ENCODE results near the gene NAA40. TPM values are rescaled to one million over a fixed set of nuclear protein-coding genes. Genes with fewer than 3 reads are reported as not detected.

Gene NAA40
- total and polyA plus RNA-seq, 7 donors: 4.6 to 13.7 (median 7.6) TPM

DNA sequence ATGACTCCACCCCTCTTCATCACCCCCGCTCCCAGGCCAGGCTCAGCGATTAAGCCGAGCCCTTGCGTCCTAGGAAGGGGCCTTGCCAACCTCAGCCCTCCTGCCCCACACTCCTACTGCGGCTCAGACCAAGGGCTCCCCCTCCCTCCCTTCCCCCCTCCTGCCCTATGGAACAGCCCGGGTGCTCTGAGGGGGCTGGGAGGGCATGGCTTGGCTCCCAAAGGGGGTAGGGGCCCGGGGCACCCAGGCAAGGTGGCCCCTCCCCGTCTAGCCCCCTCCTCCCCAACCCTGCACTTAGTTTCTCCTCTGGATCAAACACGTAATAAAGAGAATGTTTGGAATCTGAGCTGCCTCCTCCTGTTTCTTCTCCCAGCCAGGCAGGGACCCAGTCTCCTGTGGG lies 28.1 kb upstream of the NAA40 start:
- intact Hi-C loops (cut with DNase I): no loop called here
- peaks cover 0 to 44% of the 10 kb centered on the region in 2 donors for H3K36me3 ChIP-seq (ENCODE audit: insufficient read depth in 1 of 2, low read depth in 1 of 2)

GRCh38 chr11:63911440-63911839 lies 27.4 kb upstream of the NAA40 start:
- intact Hi-C loops (cut with DNase I): no loop called here
- Histone ChIP-seq H3K27ac (no peak overlapping the region), H3K27me3 (ENCODE audit: insufficient read depth in 3 of 3, low read length in 2 of 3) (no peaks in the 10 kb centered on the region), H3K4me3 (no peak overlapping the region), H3K9me3 (no peaks in the 10 kb centered on the region), H3K36me3 (ENCODE audit: insufficient read depth in 1 of 2, low read depth in 1 of 2) (peaks cover 0 to 36% of the 10 kb centered on the region in 2 donors), H3K4me1 (peaks cover 7% of the 10 kb centered on the region)
- ATAC-seq: no peak
- DNase-seq: peak; percentile 27 to 66
- 52 to 77% (median 56%) methylated on average over 8 of the region's 8 CpGs for WGBS, 3 donors
- TF ChIP-seq CTCF (IDR thresholded peaks at IDR 0.05): no peak

More for the DNA sequence above, 28.1 kb upstream of the NAA40 start:
- no peaks in the 10 kb centered on the region for H3K9me3 ChIP-seq
- WGBS, 3 donors: 62 to 72% (median 62%) methylated on average over 9 of the region's 9 CpGs
- TF ChIP-seq CTCF (IDR thresholded peaks at IDR 0.05): no peak
- DNase-seq (no peak), ATAC-seq (no peak)
- no peak overlapping the region for H3K27ac ChIP-seq
- H3K27me3 ChIP-seq (ENCODE audit: insufficient read depth in 3 of 3, low read length in 2 of 3): no peaks in the 10 kb centered on the region
- no peak overlapping the region for H3K4me3 ChIP-seq
- H3K4me1 ChIP-seq: no peaks in the 10 kb centered on the region

- no peak for TF ChIP-seq CTCF (IDR thresholded peaks at IDR 0.05)
- DNase-seq: no peak
- peaks cover 9% of the 10 kb centered on the region for H3K4me1 ChIP-seq
- ATAC-seq: no peak
- intact Hi-C loops (cut with DNase I): no loop called here
- no peaks in the 10 kb centered on the region for H3K27me3 ChIP-seq (ENCODE audit: insufficient read depth in 3 of 3, low read length in 2 of 3)
- 88 to 91% (median 89%) methylated on average over 12 to 22 of the region's 22 CpGs for WGBS, 3 donors
- H3K4me3 ChIP-seq: no peak overlapping the region
- H3K27ac ChIP-seq: no peak overlapping the region
- peaks cover 0 to 32% of the 10 kb centered on the region in 2 donors for H3K36me3 ChIP-seq (ENCODE audit: insufficient read depth in 1 of 2, low read depth in 1 of 2)
- H3K9me3 ChIP-seq: no peaks in the 10 kb centered on the region
These were observed 26.9 kb upstream of the NAA40 start for GRCh38 chr11:63911876-63912275.

DNA sequence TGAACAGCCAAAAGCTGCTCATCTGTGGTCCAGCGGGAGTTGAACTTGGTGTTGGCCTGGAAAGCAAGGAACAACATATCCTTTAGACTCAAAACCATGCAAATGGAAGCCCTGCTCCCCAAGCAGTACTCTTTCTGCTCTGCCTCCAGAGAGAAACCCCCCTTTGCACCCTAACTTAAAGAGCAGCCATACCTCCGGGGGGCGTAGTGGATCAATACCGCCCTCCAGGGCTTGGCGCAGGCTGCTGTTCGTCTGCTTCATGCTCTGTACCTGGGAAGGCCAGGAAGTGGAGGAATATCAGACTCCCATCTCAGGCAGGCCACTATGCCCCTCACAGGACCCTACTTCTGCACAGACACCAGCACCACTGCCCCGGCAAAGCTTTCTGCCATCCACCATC lies 26.1 kb upstream of the NAA40 start:
- DNase-seq: no peak
- H3K4me3 ChIP-seq: no peak overlapping the region
- no peak overlapping the region for H3K27ac ChIP-seq
- no peak for ATAC-seq
- H3K4me1 ChIP-seq: peaks cover 13% of the 10 kb centered on the region
- no peaks in the 10 kb centered on the region for H3K27me3 ChIP-seq (ENCODE audit: insufficient read depth in 3 of 3, low read length in 2 of 3)
- H3K36me3 ChIP-seq (ENCODE audit: insufficient read depth in 1 of 2, low read depth in 1 of 2): peaks cover 0 to 24% of the 10 kb centered on the region in 2 donors
- WGBS, 3 donors: 83 to 92% (median 87%) methylated on average over 7 of the region's 7 CpGs
- H3K9me3 ChIP-seq: no peaks in the 10 kb centered on the region
- TF ChIP-seq CTCF (IDR thresholded peaks at IDR 0.05): no peak
- intact Hi-C loops (cut with DNase I): no loop called here

Measured in psoas muscle (tissue), 8 donors.